SK-N-SH (cell line): Measurements from ENCODE around the gene CLPTM1L. TPM values are rescaled to one million over a fixed set of nuclear protein-coding genes. Genes with fewer than 3 reads are reported as not detected.

ENCODE experiments used
- CTCF ChIA-PET: fragments of 300-600, 350-600 bp; formaldehyde crosslinking; extraction: SDS; loops from one replicate; lab custom pipeline; 2021; lab: Yijun Ruan, JAX
- POLR2A ChIA-PET: fragments of 350-600 bp; sonication (Branson Sonifier 250); formaldehyde crosslinking; extraction: SDS; loops from one replicate; lab custom pipeline; 2020; ENCODE audit warnings: antibody characterized with exemption, inconsistent platforms; lab: Yijun Ruan, JAX
- DNase-seq: peaks from one replicate; pipeline ENCODE4 v3.0.0; 2012
- H2AFZ ChIP-seq: fragments of 200-600 bp; sonication (generic); 2 replicates; pipeline ENCODE4 v1.8.1; 2016; ENCODE audit warnings: antibody characterized with exemption, mild to moderate bottlenecking, low read depth
- H3F3A ChIP-seq: fragments of 200-600 bp; sonication (generic); replicated peaks from 2 replicates; pipeline ENCODE3; 2016; ENCODE audit warnings: antibody characterized with exemption, mild to moderate bottlenecking; ENCODE audit not compliant: insufficient read depth
- H3K27ac ChIP-seq, 2 experiments: fragments of 200-500 bp in 1 of 2; fragments of 200-600 bp in 1 of 2; sonication (Bioruptor generic) in 1 of 2; sonication (generic), shearing (Covaris generic) in 1 of 2; 2 replicates each; pipeline versions ENCODE4 v1.5.1 to v1.6.1; 2014 to 2016; ENCODE audit warnings: low read depth in 2 of 2, inconsistent platforms in 1 of 2, low read length in 1 of 2, mild to moderate bottlenecking in 1 of 2, mixed read lengths in 1 of 2
- H3K27me3 ChIP-seq: fragments of 200-600 bp; sonication (generic), shearing (Covaris generic); 2 replicates; pipeline ENCODE4 v1.6.1; 2016; ENCODE audit warnings: mixed run types; ENCODE audit not compliant: insufficient read depth
- H3K36me3 ChIP-seq, 2 experiments: fragments of 200-500 bp in 1 of 2; fragments of 200-600 bp in 1 of 2; sonication (Bioruptor generic) in 1 of 2; sonication (generic) in 1 of 2; replicated peaks in 1 of 2; 2 replicates each; pipeline versions ENCODE3 to v1.5.1; 2014 to 2016; ENCODE audit warnings: low read length in 1 of 2, mild to moderate bottlenecking in 1 of 2; ENCODE audit not compliant: insufficient read depth in 2 of 2, control insufficient read depth in 1 of 2
- H3K4me1 ChIP-seq, 2 experiments: fragments of 200-500 bp in 1 of 2; fragments of 200-600 bp in 1 of 2; sonication (Bioruptor generic) in 1 of 2; sonication (generic), shearing (Covaris generic) in 1 of 2; 2 replicates each; pipeline versions ENCODE4 v1.5.1 to v1.6.1; 2014 to 2016; ENCODE audit warnings: low read depth in 1 of 2, low read length in 1 of 2, mixed run types in 1 of 2; ENCODE audit not compliant: insufficient read depth in 2 of 2, control insufficient read depth in 1 of 2
- H3K4me2 ChIP-seq: fragments of 200-600 bp; sonication (generic), shearing (Covaris generic); 2 replicates; pipeline ENCODE4 v1.6.1; 2017; ENCODE audit warnings: mixed run types
- H3K4me3 ChIP-seq, 2 experiments: fragments of 200-500 bp in 1 of 2; fragments of 200-600 bp in 1 of 2; sonication (Bioruptor generic) in 1 of 2; sonication (generic), shearing (Covaris generic) in 1 of 2; 2 replicates each; pipeline versions ENCODE4 v1.5.1 to v1.8.1; 2014 to 2016; ENCODE audit warnings: low read depth in 2 of 2, inconsistent platforms in 1 of 2, low read length in 1 of 2, mild to moderate bottlenecking in 1 of 2, mixed read lengths in 1 of 2, moderate library complexity in 1 of 2
- H3K79me2 ChIP-seq: fragments of 200-600 bp; sonication (generic); 2 replicates; pipeline ENCODE4 v1.8.1; 2017; ENCODE audit warnings: mild to moderate bottlenecking; ENCODE audit not compliant: insufficient read depth
- H3K9ac ChIP-seq: fragments of 200-600 bp; sonication (generic); 2 replicates; pipeline ENCODE4 v1.6.1; 2017; ENCODE audit warnings: mixed run types
- H3K9me2 ChIP-seq: fragments of 200-600 bp; sonication (generic); 2 replicates; pipeline ENCODE4 v1.6.1; 2017; ENCODE audit warnings: mixed run types
- H3K9me3 ChIP-seq: fragments of 200-600 bp; sonication (generic); 2 replicates; pipeline ENCODE4 v1.6.1; 2017; ENCODE audit warnings: mixed run types, mild to moderate bottlenecking, moderate library complexity
- H4K20me1 ChIP-seq: fragments of 200-600 bp; sonication (generic); 2 replicates; pipeline ENCODE4 v1.6.1; 2017; ENCODE audit warnings: mild to moderate bottlenecking, mixed run types; ENCODE audit not compliant: insufficient read depth
- CHD2 ChIP-seq: fragments of 150-350 bp; IDR thresholded peaks from 2 replicates; pipeline ENCODE4 v1.6.1; 2018; ENCODE audit warnings: low read length; ENCODE audit not compliant: partially characterized antibody
- ELF1 ChIP-seq: IDR thresholded peaks from 2 replicates; pipeline ENCODE4 v1.4.0; 2012
- FOXM1 ChIP-seq: IDR thresholded peaks from 2 replicates; pipeline ENCODE4 v1.4.0; 2012; ENCODE audit warnings: low read depth, mild to moderate bottlenecking
- GABPA ChIP-seq: IDR thresholded peaks from 2 replicates; pipeline ENCODE4 v1.4.0; 2012; ENCODE audit warnings: low read depth, mild to moderate bottlenecking
- MXI1 ChIP-seq: IDR thresholded peaks from 2 replicates; pipeline ENCODE4 v1.6.1; 2012; ENCODE audit warnings: mild to moderate bottlenecking, low read depth, low read length, improper control_type of control experiment
- NRF1 ChIP-seq: IDR thresholded peaks from 2 replicates; pipeline ENCODE4 v1.6.1; 2012; ENCODE audit warnings: low read depth, mild to moderate bottlenecking, low read length
- POLR2AphosphoS5 ChIP-seq: IDR thresholded peaks from 2 replicates; pipeline ENCODE4 v1.6.1; 2012; ENCODE audit warnings: low read depth, low read length
- RCOR1 ChIP-seq: fragments of 150-350 bp; IDR thresholded peaks from 2 replicates; pipeline ENCODE4 v1.6.1; 2017; ENCODE audit warnings: antibody characterized with exemption, low read length
- SIN3A ChIP-seq: IDR thresholded peaks from 2 replicates; pipeline ENCODE4 v1.6.1; 2012; ENCODE audit warnings: low read depth, mild to moderate bottlenecking, low read length, moderate library complexity, borderline replicate concordance
- TAF1 ChIP-seq: IDR thresholded peaks from 2 replicates; pipeline ENCODE4 v1.6.1; 2012; ENCODE audit warnings: low read depth, mild to moderate bottlenecking, low read length, moderate library complexity, borderline replicate concordance
- TEAD4 ChIP-seq: IDR thresholded peaks from 2 replicates; pipeline ENCODE4 v1.4.0; 2012; ENCODE audit warnings: mild to moderate bottlenecking, borderline replicate concordance; ENCODE audit not compliant: insufficient read depth
- WGBS: methylation state at CpG from one replicate; pipeline ENCODE4 v1.1.6; 2017; ENCODE audit warnings: low lambda C conversion rate; 5-methylcytosine and 5-hydroxymethylcytosine counted together
- polyA plus RNA-seq, 3 experiments: library from polyadenylated mRNA; depleted of rRNA; stranded (reverse); fragments of >200 nt; gene quantifications; 2 replicates each; pipeline ENCODE4 v1.2.3, GENCODE V29; 2012
- TF ChIP-seq, protein P1 (sequence below): IDR thresholded peaks from 2 replicates; pipeline ENCODE4 v1.4.0; 2012; ENCODE audit warnings: low read depth

CLPTM1L gene, protein sequence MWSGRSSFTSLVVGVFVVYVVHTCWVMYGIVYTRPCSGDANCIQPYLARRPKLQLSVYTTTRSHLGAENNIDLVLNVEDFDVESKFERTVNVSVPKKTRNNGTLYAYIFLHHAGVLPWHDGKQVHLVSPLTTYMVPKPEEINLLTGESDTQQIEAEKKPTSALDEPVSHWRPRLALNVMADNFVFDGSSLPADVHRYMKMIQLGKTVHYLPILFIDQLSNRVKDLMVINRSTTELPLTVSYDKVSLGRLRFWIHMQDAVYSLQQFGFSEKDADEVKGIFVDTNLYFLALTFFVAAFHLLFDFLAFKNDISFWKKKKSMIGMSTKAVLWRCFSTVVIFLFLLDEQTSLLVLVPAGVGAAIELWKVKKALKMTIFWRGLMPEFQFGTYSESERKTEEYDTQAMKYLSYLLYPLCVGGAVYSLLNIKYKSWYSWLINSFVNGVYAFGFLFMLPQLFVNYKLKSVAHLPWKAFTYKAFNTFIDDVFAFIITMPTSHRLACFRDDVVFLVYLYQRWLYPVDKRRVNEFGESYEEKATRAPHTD
- 202 TPM in 2 replicates for polyA plus RNA-seq (2012; rRNA removed)
- polyA plus RNA-seq (2012; cell fraction: cytosol; rRNA removed): 166 and 192 TPM in 2 replicates
- polyA plus RNA-seq (2012; cell fraction: nucleus; rRNA removed): 210 and 234 TPM in 2 replicates

DNA sequence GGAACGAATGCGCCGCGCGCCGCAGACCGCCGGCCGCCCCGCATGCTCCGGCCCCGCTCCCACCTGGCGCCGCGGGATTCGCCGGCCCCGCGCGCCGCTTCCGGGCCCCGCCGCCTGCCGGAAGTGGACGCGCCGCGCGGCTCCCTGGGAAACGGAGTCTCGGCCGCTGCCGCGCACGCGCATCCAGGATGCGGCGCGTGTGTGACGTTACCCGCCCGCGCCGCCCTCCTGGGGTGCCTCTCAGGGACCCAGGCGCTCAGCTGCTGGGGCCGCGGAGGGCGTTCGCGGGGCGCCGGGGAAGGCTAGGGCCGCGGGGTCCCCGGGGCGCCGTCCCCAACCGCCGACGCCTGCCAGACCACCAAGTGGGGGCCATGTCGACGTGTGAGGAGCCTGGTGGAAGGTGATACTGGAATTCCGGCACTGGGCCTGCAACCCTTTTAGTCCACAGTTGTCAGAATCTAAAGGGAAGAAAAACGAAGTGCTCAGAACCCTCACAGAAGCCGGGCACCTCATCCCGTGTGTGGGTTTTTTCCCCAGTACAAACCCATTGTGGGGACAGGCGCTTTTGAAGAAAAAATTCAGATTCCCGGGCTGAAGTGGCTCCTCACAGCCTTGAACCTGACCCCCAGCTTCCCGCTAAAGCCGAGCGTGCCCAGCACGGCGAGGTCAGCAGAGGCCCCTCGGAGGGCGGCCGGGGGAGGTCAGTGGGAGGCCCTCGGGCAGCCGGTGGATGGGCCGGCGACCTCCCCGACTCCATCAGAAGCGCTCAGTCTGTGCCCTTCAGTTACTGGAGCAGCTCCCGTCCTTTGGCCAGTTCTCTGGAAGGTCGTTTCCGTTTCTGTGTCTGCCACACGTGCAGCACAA lies at the start of gene CLPTM1L:
TSS of gene CLPTM1L (minus strand) at position 125 of the 864 bp plus-strand sequence. CDS start 258 bp downstream, outside the sequence.
- Histone ChIP-seq H4K20me1 (no peaks in the 10 kb centered on the region; the same call in 1 of the 2 replicates), H2AFZ (peak within 1 kb of the TSS; percentile 87), H3K79me2 (peaks cover 46% of the 10 kb centered on the region), H3K27ac (peak within 1 kb of the TSS; percentile 56 to 64; a peak in 3 of 4 replicates), H3K9me3 (no peaks in the 10 kb centered on the region), H3K4me1 (peaks cover 0 to 18% of the 10 kb centered on the region in 2 experiments; a peak in 2 of 4 replicates), H3K4me2 (peak within 1 kb of the TSS; percentile 91), H3F3A (no peaks in the 10 kb centered on the region), H3K9ac (peak within 1 kb of the TSS; percentile 98), H3K4me3 (peak within 1 kb of the TSS; percentile 98 to 100), H3K36me3 (peaks cover 12 to 26% of the 10 kb centered on the region in 2 experiments), H3K27me3 (no peaks in the 10 kb centered on the region), H3K9me2 (no peaks in the 10 kb centered on the region)
- 1% methylated on average over 28 of the region's 87 CpGs for WGBS
- TF ChIP-seq TEAD4 (no peak), RCOR1 (no peak), FOXM1 (no peak), MXI1 (peak; percentile 66), CHD2 (peak; percentile 69), ELF1 (peak; percentile 79), TAF1 (0 out of 2 replicates have a peak, but pooled peaks have one; percentile 23), NRF1 (peak; percentile 90), GABPA (peak; percentile 81), SIN3A (0 out of 2 replicates have a peak, but pooled peaks have one; percentile 18), POLR2AphosphoS5 (peak; percentile 62; the same call in 1 of the 2 replicates)
- TF ChIP-seq, protein P1, sequence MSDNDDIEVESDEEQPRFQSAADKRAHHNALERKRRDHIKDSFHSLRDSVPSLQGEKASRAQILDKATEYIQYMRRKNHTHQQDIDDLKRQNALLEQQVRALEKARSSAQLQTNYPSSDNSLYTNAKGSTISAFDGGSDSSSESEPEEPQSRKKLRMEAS: peak; percentile 44
- ChIA-PET CTCF (interaction anchor here (0.9 to 1.5 kb wide), 3 partner anchors 13 to 300 kb away, joined by 3 to 5 read pairs (median 5); no protein-coding TSS in a partner anchor), POLR2A (interaction anchor here (1.2 kb wide), 1 partner anchor 41 kb away, joined by 3 read pairs; no protein-coding TSS in a partner anchor)
- peak; percentile 99 for DNase-seq
